Suppressor macrophage (primary cell): ENCODE results near the gene ARG2.
"Not testable (repeated sequence)": the region's sequence is repeated elsewhere in the genome, so short reads cannot be mapped to it uniquely, and the experiment has no call there.

Experiments
- DNase-seq, 4 experiments: peaks; one replicate each; pipeline ENCODE4 v3.0.0-alpha.2; 2020 to 2022

Gene ARG2

DNA sequence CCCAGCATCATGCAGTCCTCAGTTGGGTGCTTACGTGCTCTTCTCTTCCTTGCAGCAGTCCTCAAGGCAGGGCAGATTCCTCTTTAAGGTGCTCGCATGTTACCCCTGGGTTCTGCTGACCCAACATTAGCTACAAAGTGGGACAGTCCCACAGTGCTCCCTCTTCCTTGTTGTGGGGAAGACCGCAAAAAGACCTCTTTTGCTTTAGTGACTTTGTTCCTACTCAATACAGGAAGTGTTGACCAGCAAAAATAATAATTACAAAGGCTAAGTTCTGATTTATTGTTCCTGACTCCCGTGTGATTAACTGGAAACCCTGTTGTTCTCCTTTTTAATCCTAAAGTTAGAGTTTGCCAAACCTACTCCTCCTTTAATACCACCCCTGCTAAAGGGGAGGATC lies 33.4 kb upstream of the ARG2 start:
- DNase-seq: peak in 3 of 4 experiments; percentile 56 to 74 (median 68)

DNA sequence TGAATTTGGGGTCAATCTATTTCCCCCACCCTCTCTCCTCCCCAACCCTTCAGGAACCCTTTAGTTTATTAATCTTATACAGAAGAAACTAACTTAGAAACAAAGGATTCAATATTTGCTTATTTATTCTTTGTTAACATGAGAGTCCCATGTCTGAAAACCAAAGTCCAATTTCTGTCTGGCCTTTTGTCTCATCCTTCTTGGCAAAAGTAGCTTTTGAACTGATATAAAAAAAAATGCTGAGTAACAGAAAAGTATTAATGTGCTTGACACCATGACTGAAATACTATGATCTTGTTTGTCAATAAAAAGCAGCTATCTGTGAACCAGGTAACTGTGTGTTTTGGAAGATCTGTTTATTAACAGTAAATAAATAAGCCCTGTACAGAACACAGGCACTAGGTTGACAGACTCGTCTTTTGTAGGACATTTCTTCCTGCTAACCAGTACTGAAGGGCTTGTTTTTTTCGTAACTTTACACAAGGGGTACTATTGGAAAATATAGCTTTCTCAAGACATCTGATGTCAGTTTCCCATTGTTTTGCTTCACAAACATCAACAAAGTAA lies 30.4 kb upstream of the ARG2 start:
- no peak for DNase-seq

DNA sequence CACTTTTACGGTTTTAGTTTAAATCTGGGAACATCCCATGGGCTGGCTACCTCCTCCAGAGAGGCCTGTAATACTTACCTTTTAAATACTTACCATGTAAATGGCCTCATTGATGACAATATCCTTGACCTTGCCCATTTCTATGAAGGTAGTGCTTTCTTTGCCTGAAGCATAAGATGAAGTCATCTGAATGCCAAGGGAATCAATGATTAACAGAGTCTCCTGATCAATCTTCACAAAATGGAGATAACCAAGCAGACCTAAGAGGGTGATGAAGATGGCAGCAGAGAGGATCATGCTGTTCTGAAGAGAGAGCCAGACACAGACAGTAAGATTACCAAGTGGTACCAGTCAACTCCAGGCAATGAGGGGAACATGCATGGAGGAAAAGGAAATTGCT lies 26.1 kb upstream of the ARG2 start:
- DNase-seq: not testable (repeated sequence)

DNA sequence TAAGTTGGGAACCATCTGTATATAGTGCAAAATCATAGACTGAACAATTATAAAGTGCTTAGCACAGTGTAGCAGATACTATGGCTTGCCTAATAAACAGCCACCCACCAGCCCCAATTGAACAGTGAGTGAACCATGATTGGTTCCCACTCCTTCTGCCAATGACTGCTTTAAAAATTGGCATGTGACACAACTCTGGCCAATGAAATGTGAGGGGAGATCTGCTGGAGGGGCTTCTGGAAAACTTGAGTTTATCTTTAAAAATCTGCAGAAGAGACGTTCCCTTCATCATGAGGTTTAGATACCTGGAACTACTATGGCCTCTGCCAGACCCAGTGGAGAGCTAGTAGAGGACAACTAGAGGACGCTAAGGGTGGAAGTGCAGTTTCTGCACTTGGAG lies 24.3 kb upstream of the ARG2 start:
- no peak for DNase-seq

DNA sequence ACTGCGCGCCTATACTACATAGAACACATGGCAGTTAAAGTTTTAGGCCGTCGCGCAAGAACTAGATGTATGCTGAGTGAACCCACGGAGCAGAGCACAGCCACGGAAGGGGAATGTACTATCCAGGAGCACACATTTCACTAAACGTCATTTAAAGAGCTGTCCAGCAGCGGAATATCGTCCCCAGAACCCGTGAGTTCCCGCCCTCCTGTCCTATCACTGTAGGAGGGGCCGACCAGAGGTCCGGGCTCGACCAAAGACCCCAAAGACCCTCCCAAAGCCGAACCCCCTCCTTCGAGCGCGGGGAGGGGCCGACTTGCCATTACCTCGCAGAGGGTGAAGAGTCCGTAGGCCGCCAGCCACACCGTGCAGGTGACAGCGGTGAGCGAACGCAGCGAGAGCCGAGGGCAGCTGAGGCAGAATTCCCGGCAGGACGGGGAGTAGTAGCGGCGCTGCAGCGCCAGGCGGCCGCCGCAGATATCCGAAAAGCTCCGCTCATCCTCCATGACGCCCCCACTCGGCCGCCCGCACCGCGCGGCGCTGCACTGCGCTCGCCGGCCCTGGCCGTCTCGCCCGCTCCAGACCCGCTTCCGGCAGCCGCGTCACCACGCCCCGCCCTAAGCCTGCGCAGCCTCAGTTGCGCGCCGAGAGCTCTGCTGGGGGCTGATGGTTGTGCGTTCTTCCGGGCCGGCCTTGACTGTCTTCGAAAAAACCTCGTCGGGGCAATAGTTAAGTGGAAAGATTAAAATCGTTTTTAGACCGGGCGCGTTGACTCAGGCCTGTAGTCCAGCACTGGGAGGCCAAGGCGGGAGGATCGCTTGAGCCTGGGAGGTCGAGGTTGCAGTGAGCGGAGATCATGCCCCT lies 19.8 kb upstream of the ARG2 start, which contains the start of gene PIGH:
Gene PIGH, minus strand, starts transcription at position 571 of the 864 bp plus-strand sequence. Its CDS starts 65 bp downstream, at position 506.
- DNase-seq: peak; percentile 92 to 96 (median 94)

DNA sequence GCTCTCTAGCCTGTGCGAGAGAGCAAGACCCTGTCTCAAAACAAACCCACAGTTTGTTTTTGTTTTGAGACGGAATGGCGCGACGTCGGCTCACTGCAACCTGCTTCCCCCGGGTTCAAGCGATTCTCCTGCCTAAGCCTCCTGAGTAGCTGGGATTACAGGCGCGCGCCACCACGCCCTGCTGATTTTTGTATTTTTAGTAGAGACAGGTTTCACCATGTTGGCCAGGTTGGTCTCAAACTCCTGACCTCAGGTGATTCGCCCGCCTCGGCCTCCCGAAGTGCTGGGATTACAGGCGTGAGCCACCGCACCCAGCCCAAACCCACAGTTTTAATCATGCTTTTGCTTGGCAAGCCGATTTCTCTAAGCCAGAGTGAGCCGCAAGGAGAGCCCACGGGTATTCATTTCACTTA lies 19.2 kb upstream of the ARG2 start:
- DNase-seq: not testable (repeated sequence)

DNA sequence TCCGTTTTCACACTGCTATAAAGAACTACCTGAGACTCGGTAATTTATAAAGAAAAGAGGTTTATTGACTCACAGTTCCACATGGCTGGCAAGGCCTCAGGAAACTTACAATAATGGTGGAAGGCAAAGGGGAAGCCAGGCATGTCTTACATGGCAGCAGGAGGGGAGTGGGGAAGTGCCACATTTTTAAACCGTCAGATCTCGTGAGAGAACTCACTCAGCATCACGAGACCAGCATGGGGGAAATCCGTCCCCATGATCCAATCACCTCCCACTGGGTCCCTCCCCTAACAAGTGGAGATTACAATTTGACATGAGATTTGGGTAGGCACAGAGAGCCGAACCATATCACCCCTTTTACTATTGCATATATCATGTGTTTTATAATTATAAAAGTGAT lies 17.6 kb upstream of the ARG2 start:
- DNase-seq: peak in 3 of 4 experiments; percentile 21 to 47 (median 29)

DNA sequence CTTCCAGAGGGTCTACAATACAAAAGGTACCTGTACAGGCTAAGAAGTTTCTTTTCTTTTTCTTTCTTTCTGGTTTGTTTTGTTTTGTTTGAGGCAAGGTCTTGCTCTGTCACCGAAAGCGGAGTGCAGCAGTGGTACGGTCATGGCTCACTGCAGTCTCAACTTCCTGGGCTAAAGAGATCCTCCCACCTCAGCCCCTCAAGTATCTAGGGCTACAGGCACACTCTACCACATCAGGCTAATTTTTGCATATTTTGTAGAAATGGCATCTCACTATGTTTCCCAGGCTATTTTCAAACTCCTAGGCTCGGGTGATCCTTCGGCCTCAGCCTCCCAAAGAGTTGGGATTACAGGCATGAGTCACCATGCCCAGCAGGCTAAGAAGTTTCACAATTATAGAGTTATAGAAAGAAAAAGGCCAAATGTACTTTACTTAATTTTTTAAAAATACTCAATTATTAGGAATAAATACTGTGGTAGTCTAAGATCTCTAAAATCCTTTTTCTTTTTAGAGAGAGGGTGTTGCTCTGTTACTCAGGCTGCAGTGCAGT lies 16.6 kb upstream of the ARG2 start:
- no peak for DNase-seq

DNA sequence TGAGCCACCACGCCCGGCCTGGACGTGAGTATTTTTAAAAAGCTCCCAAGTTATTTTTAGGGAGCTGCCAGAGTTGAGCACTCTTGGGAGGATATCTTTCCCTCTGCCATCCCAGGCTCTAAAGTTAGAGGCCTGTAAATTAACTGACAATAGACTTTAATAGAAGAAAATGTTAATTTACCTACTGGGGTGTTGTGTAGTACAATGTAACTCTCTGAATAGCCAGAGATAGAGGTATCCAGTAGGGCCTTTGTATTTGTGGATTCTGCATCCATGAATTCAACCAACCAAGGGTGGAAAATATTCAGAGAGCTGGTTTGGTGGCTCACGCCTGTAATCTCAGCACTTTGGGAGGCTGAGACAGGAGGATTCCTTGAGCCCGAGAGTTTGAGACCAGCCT lies 12.1 kb upstream of the ARG2 start:
- DNase-seq: no peak

DNA sequence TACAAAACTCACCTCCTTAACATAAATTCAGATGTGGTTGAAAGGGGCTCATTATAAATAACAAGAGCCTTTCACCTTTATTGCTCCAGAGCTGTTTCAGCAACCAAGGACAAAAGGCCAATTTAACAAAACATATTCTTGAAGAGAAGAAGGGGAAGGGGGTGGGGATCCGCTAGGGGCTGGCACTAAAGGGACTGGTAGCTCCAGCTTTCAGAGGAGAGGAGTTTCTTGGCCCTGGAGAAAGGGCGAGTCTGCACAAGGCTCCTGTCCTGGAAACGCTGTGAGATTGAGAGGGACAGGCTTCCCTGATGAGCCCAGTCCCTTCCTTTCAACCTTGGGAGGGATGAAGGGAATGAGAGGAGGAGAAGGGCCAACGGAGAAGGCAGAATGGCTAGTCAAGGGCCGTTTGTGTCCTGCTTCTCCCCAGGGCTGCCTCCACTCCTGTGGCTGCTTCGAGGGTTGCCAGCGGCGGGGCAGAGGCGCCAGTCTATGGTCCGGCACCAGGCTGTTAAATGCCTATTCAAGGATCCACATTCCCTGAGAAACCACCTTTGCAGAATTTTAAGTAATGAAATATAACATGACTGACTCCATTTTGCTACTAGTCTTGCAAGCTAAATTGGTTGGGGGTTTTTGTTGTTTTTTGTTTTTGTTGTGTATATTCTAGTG lies 9.9 kb upstream of the ARG2 start:
- DNase-seq: no peak

DNA sequence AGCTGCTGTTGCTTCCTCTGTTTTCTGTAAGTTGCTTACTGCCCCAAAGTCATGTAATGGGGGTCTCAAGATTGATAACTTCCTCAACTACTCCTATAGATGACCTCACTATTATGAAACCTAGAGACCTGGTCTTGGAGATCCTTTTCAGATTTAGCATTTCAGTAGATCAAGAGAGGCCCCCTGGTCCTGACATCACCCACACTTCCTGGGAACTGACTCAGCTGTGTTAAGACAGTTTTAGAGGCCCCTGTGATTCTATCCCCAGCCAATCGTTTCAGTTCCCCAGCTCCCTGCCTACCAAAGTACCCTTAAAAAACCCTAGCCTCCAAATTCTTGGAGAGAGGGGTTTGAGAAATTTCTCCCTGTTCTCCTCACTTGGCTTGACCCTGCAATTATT lies 9.2 kb upstream of the ARG2 start:
- DNase-seq: no peak

DNA sequence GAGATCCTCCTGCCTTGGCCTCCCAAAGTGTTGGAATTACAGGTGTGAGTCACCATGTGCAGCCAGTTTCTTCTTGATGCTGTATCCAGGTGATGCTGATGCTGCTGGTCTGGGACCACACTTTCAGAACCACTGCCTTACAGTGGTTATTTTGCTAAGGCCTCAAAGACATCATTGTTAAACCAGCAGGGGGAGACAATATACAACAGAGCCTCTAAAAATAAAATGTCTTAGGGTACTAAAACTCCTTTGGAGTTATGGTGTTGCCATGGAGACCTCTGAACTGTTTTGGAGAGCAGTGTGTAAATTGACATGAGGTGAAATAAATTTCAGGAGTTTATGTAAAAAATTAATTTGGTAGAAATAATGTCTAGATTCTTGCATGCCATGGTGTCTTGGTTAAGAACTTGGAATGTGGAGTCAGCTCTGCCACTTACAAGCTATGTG lies 1.1 kb upstream of the ARG2 start:
- DNase-seq: peak; percentile 49 to 84 (median 70)

DNA sequence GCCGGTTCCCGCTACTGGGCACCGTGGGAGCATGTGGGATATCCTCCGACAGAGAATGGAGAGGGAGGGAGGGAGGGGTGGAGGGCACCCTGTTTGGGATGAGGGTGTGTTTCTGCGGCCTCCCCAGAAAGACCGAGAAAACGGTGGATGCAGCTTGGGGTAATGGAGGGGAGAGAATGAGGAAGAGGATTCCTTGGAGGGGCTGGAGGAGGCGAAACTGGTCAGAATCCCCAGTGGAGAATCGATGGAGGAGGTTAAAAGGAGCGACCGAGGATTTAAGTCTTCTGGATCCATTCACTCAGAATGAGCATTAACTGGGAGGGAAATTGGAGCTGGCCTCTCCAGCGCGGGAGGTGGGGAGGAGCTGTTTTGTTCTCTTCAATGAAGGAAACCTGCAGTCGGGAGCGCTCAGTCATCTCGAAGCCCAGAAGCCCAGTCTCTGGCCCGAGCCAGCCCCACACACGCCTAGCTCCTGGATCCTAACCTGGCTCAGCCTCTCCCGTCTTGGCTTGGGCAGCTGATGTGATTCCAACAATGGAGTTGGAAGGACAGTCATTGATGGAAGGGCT lies 581 bp downstream of the ARG2 start:
- peak in 1 of 4 experiments; percentile 7 for DNase-seq

DNA sequence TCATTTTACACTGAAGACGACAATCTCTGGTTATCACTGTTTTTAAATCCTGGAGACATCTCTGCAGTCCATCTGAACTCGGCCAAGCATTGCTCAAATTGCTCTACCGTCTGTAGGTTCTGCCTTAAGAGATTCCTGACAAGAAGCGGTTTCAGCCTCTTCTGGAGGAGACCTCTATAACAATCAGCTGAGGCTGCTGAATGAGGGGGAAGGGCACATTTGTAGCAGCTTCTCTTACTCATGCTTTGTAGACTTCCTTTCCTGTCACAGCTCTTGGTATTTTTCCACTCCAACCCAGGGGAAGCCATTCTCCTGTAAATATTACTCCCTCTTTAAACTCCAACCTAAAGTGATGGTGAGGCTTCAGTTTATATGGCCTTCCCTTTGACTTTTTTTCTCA lies 3.0 kb downstream of the ARG2 start:
- peak; percentile 71 to 77 (median 71) for DNase-seq

DNA sequence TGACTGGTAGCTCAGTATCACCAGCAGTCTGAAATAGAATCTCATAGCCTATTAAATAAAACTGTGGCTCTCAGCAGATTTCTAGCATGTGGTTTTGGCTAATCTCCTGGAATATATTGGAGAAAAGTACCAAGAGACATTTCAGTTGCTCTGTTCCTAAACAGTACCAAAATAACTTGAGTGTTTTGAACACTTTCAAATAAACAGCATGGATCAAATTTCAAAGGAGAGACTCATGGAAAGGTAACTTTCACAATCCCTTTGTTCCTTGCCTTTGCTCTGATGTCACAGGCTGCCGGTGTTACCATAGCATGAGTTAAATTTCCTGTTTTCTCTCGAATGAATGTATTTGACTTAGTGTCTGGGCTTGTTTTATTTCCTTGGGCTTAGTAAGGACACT lies 3.4 kb downstream of the ARG2 start:
- peak in 3 of 4 experiments; percentile 36 to 52 (median 38) for DNase-seq

DNA sequence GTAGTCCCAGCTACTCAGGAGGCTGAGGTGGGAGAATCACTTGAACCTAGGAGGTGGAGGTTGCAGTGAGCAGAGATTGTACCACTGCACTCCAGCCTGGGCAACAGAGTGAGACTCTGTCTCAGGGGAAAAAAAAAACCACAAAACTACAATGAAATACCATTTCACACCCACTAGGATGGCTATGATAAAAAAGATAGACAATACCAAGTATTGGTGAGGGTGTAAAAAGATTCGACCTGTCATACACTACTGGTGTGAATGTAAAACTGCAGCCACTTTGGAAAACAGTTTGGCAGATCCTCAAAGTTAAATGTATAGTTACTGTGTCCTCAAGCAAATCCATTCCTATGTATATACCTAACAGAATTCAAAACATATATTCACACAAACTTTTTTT lies 6.4 kb downstream of the ARG2 start:
- DNase-seq: not testable (repeated sequence)

DNA sequence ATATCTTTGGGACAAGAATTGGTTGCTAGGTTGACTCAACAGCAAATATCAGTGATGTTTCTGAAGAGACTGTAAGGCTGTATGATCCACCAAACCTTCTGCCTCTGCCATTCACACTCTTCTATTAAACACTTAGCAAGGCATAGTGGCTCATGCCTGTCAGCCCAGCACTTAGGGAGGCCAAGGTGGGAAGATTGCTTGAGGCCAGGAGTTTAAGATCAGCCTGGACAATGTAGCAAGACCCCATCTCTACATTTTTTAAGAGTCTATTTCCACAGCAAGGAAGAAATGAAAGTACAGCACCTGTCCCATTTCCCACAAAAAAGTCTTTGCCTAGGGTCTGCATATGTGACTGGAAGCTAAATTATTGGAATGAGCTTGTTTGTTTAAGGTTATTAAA lies 7.8 kb downstream of the ARG2 start:
- DNase-seq: no peak

DNA sequence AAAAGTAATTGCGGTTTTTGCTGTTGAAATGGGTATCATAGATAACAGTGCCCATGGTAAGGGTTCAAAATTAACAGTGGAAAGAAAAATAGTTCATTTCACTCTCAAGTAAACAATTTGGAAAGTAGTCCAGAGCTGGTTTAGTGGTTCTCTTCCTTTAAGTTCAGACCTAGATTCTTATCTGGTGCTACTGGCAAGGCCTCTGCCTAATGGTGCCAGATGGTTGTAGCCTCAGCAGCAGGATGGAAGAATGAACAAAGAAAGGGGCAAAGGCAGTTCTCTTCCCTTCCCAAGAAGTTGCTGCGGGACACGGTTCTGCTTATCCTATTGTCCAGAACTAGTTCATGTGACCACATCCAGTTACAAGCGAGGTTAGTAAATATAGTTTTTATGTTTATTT lies 10.5 kb downstream of the ARG2 start:
- DNase-seq: no peak

DNA sequence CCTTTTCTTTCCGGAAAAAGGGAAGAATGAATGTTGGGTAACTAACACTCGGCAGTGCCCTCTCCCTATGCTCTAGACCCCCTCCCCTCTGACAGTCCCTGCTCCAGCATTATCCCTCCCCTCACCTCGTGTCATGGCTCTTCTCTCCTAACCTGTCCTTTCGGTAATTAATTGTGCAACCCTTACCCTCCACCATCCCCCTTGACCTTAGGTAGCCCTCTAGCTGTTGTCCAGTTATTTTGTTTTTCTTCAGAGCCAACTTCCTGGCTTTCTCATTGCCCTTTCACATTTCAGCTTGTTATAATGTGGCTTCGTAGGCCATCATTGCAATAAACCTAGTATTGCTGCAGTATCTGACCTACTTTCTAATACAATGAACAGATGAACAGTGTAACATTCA lies 11.2 kb downstream of the ARG2 start:
- DNase-seq: no peak

DNA sequence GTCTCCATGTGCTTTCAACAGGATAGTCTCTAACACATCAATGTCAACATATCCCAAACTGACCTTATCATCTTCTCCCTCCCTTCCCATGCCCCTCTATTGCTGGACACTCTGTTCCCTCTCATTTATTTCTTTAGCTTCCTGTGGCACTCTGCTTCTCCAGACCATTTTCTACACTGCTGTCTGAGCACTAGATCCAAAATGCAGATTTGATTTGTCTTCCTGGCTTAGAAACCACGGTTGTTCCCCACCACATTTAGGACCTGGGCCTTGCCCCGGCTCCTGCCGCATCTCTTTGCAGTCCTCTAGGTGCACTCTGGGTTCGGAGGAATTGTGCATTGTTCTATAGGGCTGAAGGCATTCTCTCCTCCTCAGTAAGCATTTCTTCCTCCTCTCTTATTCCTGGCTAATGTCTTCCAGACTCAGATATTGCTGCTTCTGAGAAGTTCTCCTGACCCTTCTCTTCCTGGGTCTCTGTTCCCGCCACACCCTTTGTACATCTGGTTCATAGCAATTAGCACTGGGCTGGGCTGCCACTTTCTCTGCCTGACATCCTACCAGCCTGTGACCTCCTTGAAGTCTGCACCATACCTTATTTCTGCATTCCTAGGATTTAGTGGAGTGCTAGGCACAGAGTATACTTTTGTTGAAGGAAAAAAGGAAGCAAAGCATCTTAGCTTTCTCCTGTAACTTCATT lies 13.9 kb downstream of the ARG2 start:
- DNase-seq: no peak

DNA sequence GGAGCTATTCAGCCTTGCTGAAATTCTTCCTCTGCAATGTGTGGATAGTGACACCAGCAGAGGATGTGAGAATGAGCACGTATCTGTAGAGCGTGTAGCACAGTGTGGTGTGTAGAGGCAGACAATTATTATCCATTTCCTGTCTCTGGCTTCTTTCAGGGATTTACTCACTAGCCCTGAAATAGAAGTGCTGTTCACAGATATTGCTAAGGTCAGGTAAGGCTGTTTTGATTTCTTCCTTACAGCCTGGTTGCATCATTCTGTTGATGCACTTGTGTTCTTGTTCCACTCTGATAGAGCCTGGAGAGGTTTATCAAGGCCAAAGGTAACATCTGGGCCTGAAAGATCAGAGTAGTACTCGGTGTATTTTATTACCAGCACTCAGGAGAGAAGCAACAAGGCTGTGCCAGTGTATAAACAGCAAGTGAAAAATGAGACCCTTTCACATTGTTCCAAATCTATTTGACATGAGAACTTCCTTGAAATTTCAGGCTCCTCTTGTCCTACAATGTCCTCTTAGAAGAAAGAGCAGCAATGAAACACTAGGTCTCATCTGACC lies 16.7 kb downstream of the ARG2 start:
- no peak for DNase-seq

DNA sequence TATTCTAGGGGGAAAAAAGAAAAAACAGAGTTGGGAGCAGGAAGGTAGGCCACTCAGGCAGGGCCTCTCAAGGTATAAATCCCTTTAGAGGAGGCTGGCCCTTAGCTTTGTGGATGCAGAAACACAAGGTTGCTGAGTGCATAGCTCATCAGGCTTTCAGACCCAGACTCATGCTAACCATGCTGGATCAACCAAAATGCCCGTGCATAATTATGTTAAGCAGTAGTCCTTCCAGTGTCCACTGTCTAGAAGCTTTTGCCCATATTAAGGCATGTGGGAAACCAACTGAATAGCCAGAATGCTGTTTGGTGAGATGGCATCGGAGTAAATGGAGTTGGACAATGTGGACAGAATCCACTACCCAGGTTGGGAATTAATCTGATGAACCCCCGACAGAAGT lies 18.9 kb downstream of the ARG2 start:
- no peak for DNase-seq
